ENCODE measurements around the gene GLE1. TPM values are rescaled to one million over a fixed set of nuclear protein-coding genes. Genes with fewer than 3 reads are reported as not detected.

Gene GLE1
- total RNA-seq, 2 donors from 2014 or later, result 14.7 to 16.6 TPM

DNA sequence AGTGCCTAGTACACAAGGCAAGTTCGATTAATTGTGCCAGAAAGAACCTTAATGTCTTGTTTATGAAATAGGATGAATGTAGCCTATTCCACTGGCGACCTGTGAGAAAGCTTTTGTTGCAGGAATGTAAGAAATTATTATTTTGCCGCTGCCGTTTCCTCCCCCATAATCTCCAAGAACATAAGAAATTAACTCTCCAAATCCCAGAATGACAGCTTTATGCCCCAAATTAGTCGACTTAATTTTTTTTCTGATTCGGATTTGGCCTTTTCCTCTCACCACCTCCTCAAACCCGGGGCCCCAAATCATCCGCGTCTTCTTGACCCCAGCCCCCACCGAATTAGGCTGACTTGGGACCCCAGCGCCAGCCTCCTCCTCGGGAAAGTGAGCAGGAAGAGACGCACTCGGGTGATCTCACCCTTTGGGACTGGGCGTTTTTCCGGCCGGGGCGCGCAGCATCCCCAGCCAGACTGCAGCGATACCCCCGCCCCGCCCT is 47.2 kb downstream of the GLE1 start:
- H3K36me3 ChIP-seq (ENCODE audit: control insufficient read depth, insufficient read depth, low read length), result peaks cover 3% of the 10 kb centered on the region
- no peaks in the 10 kb centered on the region for H3K9me3 Mint-ChIP-seq

DNA sequence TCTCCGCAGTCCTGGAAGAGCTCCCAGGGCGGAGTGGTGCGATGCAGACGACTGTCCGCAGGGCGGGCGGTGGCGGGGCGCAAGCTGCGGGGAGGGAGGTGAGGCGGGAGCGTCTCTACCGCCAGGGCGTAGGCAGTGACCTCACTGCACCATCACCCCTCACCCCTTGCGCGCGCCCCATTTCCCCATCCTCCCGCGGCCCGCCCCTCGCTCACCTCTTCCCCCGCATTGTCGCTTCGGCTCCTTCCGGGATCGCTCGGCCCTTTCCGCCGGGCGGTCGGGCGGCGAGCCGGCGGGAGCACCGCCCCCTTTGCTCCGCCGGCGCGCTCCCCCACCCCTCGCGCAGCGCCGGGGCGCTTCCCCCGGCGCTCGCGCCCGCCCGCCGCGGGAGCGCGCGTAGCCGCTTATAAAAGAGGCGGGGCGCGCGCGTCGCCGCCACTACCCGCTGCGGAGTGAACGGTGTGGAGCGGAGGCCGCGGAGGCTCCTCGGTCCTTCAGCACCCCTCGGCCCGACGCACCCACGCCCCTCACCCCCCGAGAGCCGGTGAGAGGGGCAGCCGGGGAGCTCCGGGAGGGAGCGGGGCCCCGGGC is 47.7 kb downstream of the GLE1 start, which contains the start of gene SPTAN1:
Gene SPTAN1, plus strand, starts transcription at position 435 of the 591 bp plus-strand sequence. CDS start 14,154 bp downstream, outside the sequence.
- Mint-ChIP-seq H3K27me3 (ENCODE audit: insufficient read depth) (peaks cover 1% of the 10 kb centered on the region), H3K27ac (peak within 1 kb of the TSS; percentile 95), H3K36me3 (ENCODE audit: low read depth) (no peaks in the 10 kb centered on the region), H3K4me3 (no peak within 1 kb of the TSS), H3K9me3 (no peaks in the 10 kb centered on the region), H3K4me1 (peaks cover 30% of the 10 kb centered on the region)
- Histone ChIP-seq H3K4me1 (ENCODE audit: control insufficient read depth, insufficient read depth, low read length) (peaks cover 21% of the 10 kb centered on the region), H3K36me3 (ENCODE audit: control insufficient read depth, insufficient read depth, low read length) (peaks cover 8% of the 10 kb centered on the region), H3K9me3 (ENCODE audit: control insufficient read depth, low read length) (no peaks in the 10 kb centered on the region), H3K27ac (ENCODE audit: low read depth, low read length) (peak within 1 kb of the TSS; percentile 72), H3K27me3 (ENCODE audit: control insufficient read depth, insufficient read depth, low read length, poor library complexity, severe bottlenecking) (no peaks in the 10 kb centered on the region), H3K9ac (ENCODE audit: extremely low read depth, low read length, poor library complexity, severe bottlenecking) (peak within 1 kb of the TSS; percentile 95), H3K4me3 (ENCODE audit: low read length) (peak within 1 kb of the TSS; percentile 96)
- TF ChIP-seq, protein P1, sequence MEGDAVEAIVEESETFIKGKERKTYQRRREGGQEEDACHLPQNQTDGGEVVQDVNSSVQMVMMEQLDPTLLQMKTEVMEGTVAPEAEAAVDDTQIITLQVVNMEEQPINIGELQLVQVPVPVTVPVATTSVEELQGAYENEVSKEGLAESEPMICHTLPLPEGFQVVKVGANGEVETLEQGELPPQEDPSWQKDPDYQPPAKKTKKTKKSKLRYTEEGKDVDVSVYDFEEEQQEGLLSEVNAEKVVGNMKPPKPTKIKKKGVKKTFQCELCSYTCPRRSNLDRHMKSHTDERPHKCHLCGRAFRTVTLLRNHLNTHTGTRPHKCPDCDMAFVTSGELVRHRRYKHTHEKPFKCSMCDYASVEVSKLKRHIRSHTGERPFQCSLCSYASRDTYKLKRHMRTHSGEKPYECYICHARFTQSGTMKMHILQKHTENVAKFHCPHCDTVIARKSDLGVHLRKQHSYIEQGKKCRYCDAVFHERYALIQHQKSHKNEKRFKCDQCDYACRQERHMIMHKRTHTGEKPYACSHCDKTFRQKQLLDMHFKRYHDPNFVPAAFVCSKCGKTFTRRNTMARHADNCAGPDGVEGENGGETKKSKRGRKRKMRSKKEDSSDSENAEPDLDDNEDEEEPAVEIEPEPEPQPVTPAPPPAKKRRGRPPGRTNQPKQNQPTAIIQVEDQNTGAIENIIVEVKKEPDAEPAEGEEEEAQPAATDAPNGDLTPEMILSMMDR (conservative IDR thresholded peaks at IDR 0.05), result no peak
- WGBS, 2 experiments (ENCODE audit: insufficient coverage in 1 of 2, insufficient read length in 1 of 2), result 0% methylated on average over 10 to 81 of the region's 81 CpGs
- DNase-seq, result peak; percentile 96

More for the DNA sequence above, 47.2 kb downstream of the GLE1 start:
- peak overlapping the region; percentile 78 for H3K9ac ChIP-seq (ENCODE audit: extremely low read depth, low read length, poor library complexity, severe bottlenecking)
- Mint-ChIP-seq H3K27ac (peak overlapping the region; percentile 95), H3K27me3 (ENCODE audit: insufficient read depth) (peaks cover 1% of the 10 kb centered on the region), H3K36me3 (ENCODE audit: low read depth) (no peaks in the 10 kb centered on the region), H3K4me3 (no peak overlapping the region), H3K4me1 (peaks cover 28% of the 10 kb centered on the region)
- no peaks in the 10 kb centered on the region for H3K27me3 ChIP-seq (ENCODE audit: control insufficient read depth, insufficient read depth, low read length, poor library complexity, severe bottlenecking)
- H3K4me1 ChIP-seq (ENCODE audit: control insufficient read depth, insufficient read depth, low read length), result peaks cover 16% of the 10 kb centered on the region
- WGBS, 2 experiments (ENCODE audit: insufficient coverage in 1 of 2, insufficient read length in 1 of 2), result 5 to 12% methylated on average over 9 to 22 of the region's 22 CpGs
- no peak for DNase-seq
- peak overlapping the region; percentile 59 for H3K27ac ChIP-seq (ENCODE audit: low read depth, low read length)
- peak overlapping the region; percentile 84 for H3K4me3 ChIP-seq (ENCODE audit: low read length)
- no peaks in the 10 kb centered on the region for H3K9me3 ChIP-seq (ENCODE audit: control insufficient read depth, low read length)
- TF ChIP-seq, protein P1 (conservative IDR thresholded peaks at IDR 0.05), result no peak

DNA sequence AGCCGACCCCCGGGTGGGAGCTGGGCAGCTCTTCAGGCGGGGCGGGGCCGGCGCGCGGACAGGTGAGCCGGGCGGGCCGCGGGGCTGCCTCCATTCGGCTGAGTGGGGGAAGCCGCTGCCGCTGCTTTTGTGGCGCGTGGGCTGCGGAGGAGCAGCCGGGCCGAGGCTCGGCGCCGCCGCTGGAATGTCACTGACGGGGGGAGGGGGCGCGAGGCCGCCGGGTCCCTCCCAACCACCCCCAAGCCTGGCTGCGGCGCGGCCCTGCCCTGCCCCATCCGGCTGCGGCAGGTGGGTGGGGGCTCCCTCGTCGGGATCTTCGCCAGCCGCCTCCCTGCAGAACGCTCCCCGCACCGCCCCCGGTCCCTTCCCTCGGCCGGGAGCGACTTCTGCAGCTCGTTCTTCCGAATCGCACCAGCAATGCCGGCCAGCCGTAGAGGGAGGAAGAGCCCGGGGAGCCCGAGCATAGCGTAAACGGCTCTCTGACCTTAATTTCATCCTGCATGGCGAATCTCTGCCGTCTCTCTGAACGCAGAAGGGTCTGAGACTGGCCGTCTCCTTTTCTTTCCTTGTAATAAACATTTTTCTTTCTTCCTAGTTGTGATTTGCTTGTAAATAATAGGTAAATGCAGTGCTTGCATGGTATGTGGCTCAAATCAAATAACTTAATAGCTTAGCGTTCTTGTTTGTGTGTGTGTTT is 48.4 kb downstream of the GLE1 start:
- WGBS, 2 experiments (ENCODE audit: insufficient coverage in 1 of 2, insufficient read length in 1 of 2), result 0% methylated on average over 19 to 59 of the region's 59 CpGs
- DNase-seq, result no peak
- no peaks in the 10 kb centered on the region for H3K9me3 ChIP-seq (ENCODE audit: control insufficient read depth, low read length)
- Mint-ChIP-seq H3K27me3 (ENCODE audit: insufficient read depth) (peaks cover 1% of the 10 kb centered on the region), H3K27ac (no peak overlapping the region), H3K4me1 (peaks cover 30% of the 10 kb centered on the region), H3K4me3 (no peak overlapping the region), H3K36me3 (ENCODE audit: low read depth) (no peaks in the 10 kb centered on the region), H3K9me3 (no peaks in the 10 kb centered on the region)
- H3K36me3 ChIP-seq (ENCODE audit: control insufficient read depth, insufficient read depth, low read length), result peaks cover 12% of the 10 kb centered on the region
- peaks cover 21% of the 10 kb centered on the region for H3K4me1 ChIP-seq (ENCODE audit: control insufficient read depth, insufficient read depth, low read length)
- H3K9ac ChIP-seq (ENCODE audit: extremely low read depth, low read length, poor library complexity, severe bottlenecking), result peak overlapping the region; percentile 95
- TF ChIP-seq, protein P1 (conservative IDR thresholded peaks at IDR 0.05), result no peak
- peak overlapping the region; percentile 96 for H3K4me3 ChIP-seq (ENCODE audit: low read length)
- no peaks in the 10 kb centered on the region for H3K27me3 ChIP-seq (ENCODE audit: control insufficient read depth, insufficient read depth, low read length, poor library complexity, severe bottlenecking)
- H3K27ac ChIP-seq (ENCODE audit: low read depth, low read length), result peak overlapping the region; percentile 72
